Liver (tissue), 3 donors: ENCODE measurements around the gene SCUBE3.

ENCODE experiments used
- ATF3 ChIP-seq: IDR thresholded peaks from 2 replicates; pipeline ENCODE4 v1.6.1; 2016; ENCODE audit warnings: antibody characterized with exemption
- CTCF ChIP-seq: fragments of 150-350 bp; IDR thresholded peaks from 2 replicates; pipeline ENCODE4 v1.5.1; 2017; ENCODE audit warnings: improper control_type of control experiment, low read depth, low read length; ENCODE audit not compliant: missing input control
- EGR1 ChIP-seq, 2 donors: IDR thresholded peaks; 2 replicates each; pipeline ENCODE4 v1.6.1; 2016 to 2018; ENCODE audit warnings: antibody characterized with exemption in 2 of 2, low read depth in 2 of 2
- FOXA2 ChIP-seq: IDR thresholded peaks from 2 replicates; pipeline ENCODE4 v1.6.1; 2016; ENCODE audit warnings: antibody characterized with exemption
- GABPA ChIP-seq, 2 donors: IDR thresholded peaks in 1 of 2; conservative IDR thresholded peaks in 1 of 2; 2 replicates each; pipeline ENCODE4 v1.6.1; 2016; ENCODE audit warnings: antibody characterized with exemption in 2 of 2, mild to moderate bottlenecking in 1 of 2, moderate library complexity in 1 of 2
- JUND ChIP-seq, 2 donors: IDR thresholded peaks; 2 replicates each; pipeline ENCODE4 v1.6.1; 2016; ENCODE audit warnings: antibody characterized with exemption in 2 of 2
- MAX ChIP-seq: IDR thresholded peaks from 2 replicates; pipeline ENCODE4 v1.6.1; 2016; ENCODE audit warnings: antibody characterized with exemption
- RAD21 ChIP-seq, 2 donors: IDR thresholded peaks; 2 replicates each; pipeline ENCODE4 v1.6.1; 2016; ENCODE audit warnings: antibody characterized with exemption in 2 of 2, mild to moderate bottlenecking in 2 of 2
- RXRA ChIP-seq, 2 donors: IDR thresholded peaks; 2 replicates each; pipeline ENCODE4 v1.6.1; 2017 to 2018; ENCODE audit warnings: antibody characterized with exemption in 2 of 2, mild to moderate bottlenecking in 1 of 2
- SP1 ChIP-seq: IDR thresholded peaks from 2 replicates; pipeline ENCODE4 v1.6.1; 2018; ENCODE audit warnings: antibody characterized with exemption, mild to moderate bottlenecking
- TAF1 ChIP-seq: conservative IDR thresholded peaks from 2 replicates; pipeline ENCODE4 v1.6.1; 2016; ENCODE audit warnings: antibody characterized with exemption, mild to moderate bottlenecking
- YY1 ChIP-seq: IDR thresholded peaks from 2 replicates; pipeline ENCODE4 v1.6.1; 2016; ENCODE audit warnings: antibody characterized with exemption, mild to moderate bottlenecking
- ZBTB33 ChIP-seq: IDR thresholded peaks from 2 replicates; pipeline ENCODE4 v1.6.1; 2016; ENCODE audit warnings: antibody characterized with exemption
- TF ChIP-seq, protein P1 (sequence below): IDR thresholded peaks from 2 replicates; pipeline ENCODE4 v1.6.1; 2016; ENCODE audit warnings: antibody characterized with exemption, mild to moderate bottlenecking
- donor health status: healthy.
- donor health status: healthy.

DNA sequence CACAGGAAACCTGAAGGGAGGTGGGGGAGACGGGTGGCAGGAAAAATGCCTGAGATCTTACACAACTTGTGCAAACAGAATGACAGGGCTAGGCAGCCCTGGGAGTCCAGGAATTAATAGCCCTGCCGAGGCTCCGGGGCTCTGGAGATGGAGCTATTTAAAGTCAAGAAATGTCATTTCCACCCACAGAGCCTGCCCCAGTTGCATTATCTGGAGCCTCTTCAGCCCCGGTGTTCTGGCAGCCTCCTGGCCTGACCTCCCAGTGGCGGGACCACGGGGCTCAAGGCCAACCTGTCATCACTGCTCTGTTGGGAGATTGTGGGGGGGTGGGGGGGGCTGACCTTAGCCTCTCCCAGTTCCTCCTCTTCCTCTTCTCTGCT, 28.5 kb upstream of the SCUBE3 start:
- TF ChIP-seq CTCF: no peak
- no peak for TF ChIP-seq GABPA (IDR thresholded peaks at IDR 0.05 in 1 of 2, conservative IDR thresholded peaks at IDR 0.05 in 1 of 2)
- TF ChIP-seq, protein P1, sequence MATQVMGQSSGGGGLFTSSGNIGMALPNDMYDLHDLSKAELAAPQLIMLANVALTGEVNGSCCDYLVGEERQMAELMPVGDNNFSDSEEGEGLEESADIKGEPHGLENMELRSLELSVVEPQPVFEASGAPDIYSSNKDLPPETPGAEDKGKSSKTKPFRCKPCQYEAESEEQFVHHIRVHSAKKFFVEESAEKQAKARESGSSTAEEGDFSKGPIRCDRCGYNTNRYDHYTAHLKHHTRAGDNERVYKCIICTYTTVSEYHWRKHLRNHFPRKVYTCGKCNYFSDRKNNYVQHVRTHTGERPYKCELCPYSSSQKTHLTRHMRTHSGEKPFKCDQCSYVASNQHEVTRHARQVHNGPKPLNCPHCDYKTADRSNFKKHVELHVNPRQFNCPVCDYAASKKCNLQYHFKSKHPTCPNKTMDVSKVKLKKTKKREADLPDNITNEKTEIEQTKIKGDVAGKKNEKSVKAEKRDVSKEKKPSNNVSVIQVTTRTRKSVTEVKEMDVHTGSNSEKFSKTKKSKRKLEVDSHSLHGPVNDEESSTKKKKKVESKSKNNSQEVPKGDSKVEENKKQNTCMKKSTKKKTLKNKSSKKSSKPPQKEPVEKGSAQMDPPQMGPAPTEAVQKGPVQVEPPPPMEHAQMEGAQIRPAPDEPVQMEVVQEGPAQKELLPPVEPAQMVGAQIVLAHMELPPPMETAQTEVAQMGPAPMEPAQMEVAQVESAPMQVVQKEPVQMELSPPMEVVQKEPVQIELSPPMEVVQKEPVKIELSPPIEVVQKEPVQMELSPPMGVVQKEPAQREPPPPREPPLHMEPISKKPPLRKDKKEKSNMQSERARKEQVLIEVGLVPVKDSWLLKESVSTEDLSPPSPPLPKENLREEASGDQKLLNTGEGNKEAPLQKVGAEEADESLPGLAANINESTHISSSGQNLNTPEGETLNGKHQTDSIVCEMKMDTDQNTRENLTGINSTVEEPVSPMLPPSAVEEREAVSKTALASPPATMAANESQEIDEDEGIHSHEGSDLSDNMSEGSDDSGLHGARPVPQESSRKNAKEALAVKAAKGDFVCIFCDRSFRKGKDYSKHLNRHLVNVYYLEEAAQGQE: no peak
- TF ChIP-seq MAX: no peak
- TF ChIP-seq FOXA2: no peak
- no peak for TF ChIP-seq ZBTB33
- TF ChIP-seq SP1: peak; percentile 69
- TF ChIP-seq TAF1: no peak
- no peak for TF ChIP-seq ATF3
- peak; percentile 14 to 33 for TF ChIP-seq RXRA (IDR thresholded peaks at IDR 0.05)
- no peak for TF ChIP-seq EGR1 (IDR thresholded peaks at IDR 0.05; ENCODE audit: low read depth in 2 of 2)
- peak; percentile 11 to 42 for TF ChIP-seq RAD21 (IDR thresholded peaks at IDR 0.05)
- peak; percentile 85 for TF ChIP-seq YY1
- TF ChIP-seq JUND (IDR thresholded peaks at IDR 0.05): no peak
